Ascending aorta (tissue), 2 donors: Measurements from ENCODE around the gene SAG. TPM values are rescaled to one million over a fixed set of nuclear protein-coding genes. Genes with fewer than 3 reads are reported as not detected.

ENCODE experiments used
- DNase-seq, 2 donors: peaks; one replicate each; pipeline ENCODE4 v3.0.0-alpha.2; 2019; ENCODE audit warnings: low spot score in 2 of 2
- H3K27ac ChIP-seq, 2 donors: fragments of 200-600 bp; sonication (generic); one replicate each; pipeline ENCODE4 v1.5.1; 2016 to 2017; ENCODE audit warnings: mild to moderate bottlenecking in 1 of 2
- H3K27me3 ChIP-seq: fragments of 200-600 bp; sonication (generic); one replicate; pipeline ENCODE4 v1.5.1; 2017
- H3K36me3 ChIP-seq, 2 donors: fragments of 200-600 bp; sonication (generic); one replicate each; pipeline ENCODE4 v1.5.1; 2016
- H3K4me1 ChIP-seq, 2 donors: fragments of 200-600 bp; sonication (generic); one replicate each; pipeline ENCODE4 v1.5.1; 2016 to 2017; ENCODE audit warnings: mild to moderate bottlenecking in 1 of 2
- H3K4me3 ChIP-seq, 2 donors: fragments of 200-600 bp; sonication (generic); one replicate each; pipeline ENCODE4 v1.5.1; 2016 to 2017; ENCODE audit warnings: mild to moderate bottlenecking in 1 of 2
- H3K9me3 ChIP-seq, 2 donors: fragments of 200-600 bp; sonication (generic); one replicate each; pipeline ENCODE4 v1.5.1; 2016
- CTCF ChIP-seq, 3 experiments: fragments of 200-600 bp in 2 of 3; fragments of 450-650 bp in 1 of 3; sonication (generic) in 2 of 3; IDR thresholded peaks; one replicate each; pipeline ENCODE4 v1.5.1; 2016 to 2019; ENCODE audit warnings: antibody characterized with exemption in 3 of 3, mild to moderate bottlenecking in 1 of 3, moderate library complexity in 1 of 3
- intact Hi-C: fragments of 100-400 bp; cut with DNase I; formaldehyde crosslinking; loops from one replicate; pipeline ENCODE4 v1.15.1; 2023
- total RNA-seq: library from RNA; depleted of rRNA; stranded (reverse); fragments of >200 nt; gene quantifications from one replicate; pipeline ENCODE4 v1.1.0, GENCODE V29; 2016

Gene SAG
- total RNA-seq, 1 donor from 2014 or later: not detected

- Histone ChIP-seq H3K36me3 (no peaks in the 10 kb centered on the region), H3K9me3 (no peaks in the 10 kb centered on the region), H3K27ac (no peak overlapping the region), H3K27me3 (no peaks in the 10 kb centered on the region), H3K4me3 (no peak overlapping the region), H3K4me1 (no peaks in the 10 kb centered on the region)
- intact Hi-C loops: no loop called here
- no peak for DNase-seq
- TF ChIP-seq CTCF (IDR thresholded peaks at IDR 0.05): no peak
These were observed 28.9 kb downstream of the SAG start for GRCh38 chr2:233336541-233336940.

GRCh38 chr2:233338046-233338445 lies 30.4 kb downstream of the SAG start:
- intact Hi-C loops: no loop called here

GRCh38 chr2:233338812-233339368 lies 31.3 kb downstream of the SAG start:
- intact Hi-C loops: no loop called here
- H3K27ac ChIP-seq: no peak overlapping the region
- DNase-seq: no peak
- no peaks in the 10 kb centered on the region for H3K36me3 ChIP-seq
- H3K4me3 ChIP-seq: no peak overlapping the region
- H3K9me3 ChIP-seq: no peaks in the 10 kb centered on the region
- no peak for TF ChIP-seq CTCF (IDR thresholded peaks at IDR 0.05)
- no peaks in the 10 kb centered on the region for H3K27me3 ChIP-seq
- no peaks in the 10 kb centered on the region for H3K4me1 ChIP-seq

More at GRCh38 chr2:233338046-233338445, 30.4 kb downstream of the SAG start:
- no peaks in the 10 kb centered on the region for H3K4me1 ChIP-seq
- H3K27me3 ChIP-seq: no peaks in the 10 kb centered on the region
- H3K36me3 ChIP-seq: no peaks in the 10 kb centered on the region
- H3K9me3 ChIP-seq: no peaks in the 10 kb centered on the region
- H3K27ac ChIP-seq: no peak overlapping the region
- DNase-seq: no peak
- no peak overlapping the region for H3K4me3 ChIP-seq
- TF ChIP-seq CTCF (IDR thresholded peaks at IDR 0.05): no peak

GRCh38 chr2:233339427-233339826 lies 31.8 kb downstream of the SAG start:
- no peaks in the 10 kb centered on the region for H3K36me3 ChIP-seq
- no peak overlapping the region for H3K27ac ChIP-seq
- H3K27me3 ChIP-seq: no peaks in the 10 kb centered on the region
- no peak for TF ChIP-seq CTCF (IDR thresholded peaks at IDR 0.05)
- DNase-seq: no peak
- no peaks in the 10 kb centered on the region for H3K4me1 ChIP-seq
- intact Hi-C loops: no loop called here
- no peak overlapping the region for H3K4me3 ChIP-seq
- H3K9me3 ChIP-seq: no peaks in the 10 kb centered on the region

- no peaks in the 10 kb centered on the region for H3K4me1 ChIP-seq
- intact Hi-C loops: no loop called here
- H3K4me3 ChIP-seq: no peak overlapping the region
- H3K27me3 ChIP-seq: no peaks in the 10 kb centered on the region
- no peak for TF ChIP-seq CTCF (IDR thresholded peaks at IDR 0.05)
- H3K36me3 ChIP-seq: no peaks in the 10 kb centered on the region
- no peak for DNase-seq
- no peak overlapping the region for H3K27ac ChIP-seq
- H3K9me3 ChIP-seq: no peaks in the 10 kb centered on the region
These were observed 33.7 kb downstream of the SAG start for GRCh38 chr2:233341296-233341695.

GRCh38 chr2:233342301-233342700 lies 34.7 kb downstream of the SAG start:
- DNase-seq: peak in 1 of 2 donors; percentile 41

More at GRCh38 chr2:233342301-233342700, 34.7 kb downstream of the SAG start:
- no peak for TF ChIP-seq CTCF (IDR thresholded peaks at IDR 0.05)
- Histone ChIP-seq H3K9me3 (no peaks in the 10 kb centered on the region), H3K36me3 (no peaks in the 10 kb centered on the region), H3K27me3 (no peaks in the 10 kb centered on the region), H3K4me3 (no peak overlapping the region), H3K4me1 (no peaks in the 10 kb centered on the region), H3K27ac (no peak overlapping the region)
- intact Hi-C loops: no loop called here
